Measurements from ENCODE around the gene CHCHD6. TPM values are rescaled to one million over a fixed set of nuclear protein-coding genes. Genes with fewer than 3 reads are reported as not detected.

Gene CHCHD6
- total and polyA plus RNA-seq, 8 donors = 5.0 to 10.9 (median 6.0) TPM

DNA sequence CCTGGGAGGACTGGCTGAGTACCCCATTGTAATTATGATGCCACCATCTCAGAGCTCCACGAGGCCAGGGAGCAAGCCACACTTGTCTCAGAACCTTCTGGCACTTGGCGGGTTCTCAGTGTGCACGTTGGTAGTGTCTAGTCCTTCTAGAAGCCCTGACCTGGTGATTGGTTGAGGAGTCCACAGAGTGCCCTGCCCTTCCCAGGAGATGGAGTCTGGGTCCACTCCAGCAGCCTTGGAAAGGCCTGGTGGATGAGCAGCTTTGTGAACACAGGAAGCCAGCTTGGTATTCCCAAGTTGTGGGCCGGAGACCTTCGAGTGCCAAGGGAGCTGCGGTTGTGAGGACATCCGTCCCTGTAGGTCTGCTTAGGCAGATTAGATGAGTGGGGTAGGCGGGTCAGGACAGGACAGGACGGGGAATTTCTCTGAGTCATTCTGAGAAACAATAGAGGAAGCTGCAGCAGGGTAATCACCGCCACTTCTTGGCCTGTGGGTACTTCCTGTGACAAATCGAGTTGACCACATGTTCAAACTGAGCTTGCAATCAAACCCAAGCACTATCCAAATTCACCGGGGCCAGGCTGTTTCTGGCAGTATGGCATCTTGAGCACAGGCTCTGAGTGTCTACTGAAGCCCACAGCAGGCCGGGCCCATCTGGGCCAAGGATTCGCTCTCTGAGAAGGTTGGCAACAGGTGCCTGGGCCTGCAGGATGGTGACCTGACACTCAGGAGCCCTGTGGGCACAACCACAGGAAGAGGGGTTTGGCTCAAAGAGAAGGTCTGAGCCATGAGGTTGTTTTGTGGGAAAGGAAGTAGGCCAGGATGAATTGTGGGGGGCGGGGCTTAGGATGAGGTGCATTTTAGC is 207.4 kb downstream of the CHCHD6 start:
- intact Hi-C loops (cut with DNase I) = no loop called here
- DNase-seq (peak in 1 of 6 donors; percentile 47), FAIRE-seq (no peak), ATAC-seq (peak in 3 of 4 donors; percentile 61 to 88 (median 87))
- Histone ChIP-seq H3K9me3 (no peaks in the 10 kb centered on the region), H3K27me3 (no peaks in the 10 kb centered on the region), H3K4me3 (no peak overlapping the region), H3K4me1 (no peaks in the 10 kb centered on the region), H3K27ac (peak overlapping the region in 2 of 4 donors; percentile 41), H3K36me3 (no peaks in the 10 kb centered on the region)
- TF ChIP-seq, protein P1, sequence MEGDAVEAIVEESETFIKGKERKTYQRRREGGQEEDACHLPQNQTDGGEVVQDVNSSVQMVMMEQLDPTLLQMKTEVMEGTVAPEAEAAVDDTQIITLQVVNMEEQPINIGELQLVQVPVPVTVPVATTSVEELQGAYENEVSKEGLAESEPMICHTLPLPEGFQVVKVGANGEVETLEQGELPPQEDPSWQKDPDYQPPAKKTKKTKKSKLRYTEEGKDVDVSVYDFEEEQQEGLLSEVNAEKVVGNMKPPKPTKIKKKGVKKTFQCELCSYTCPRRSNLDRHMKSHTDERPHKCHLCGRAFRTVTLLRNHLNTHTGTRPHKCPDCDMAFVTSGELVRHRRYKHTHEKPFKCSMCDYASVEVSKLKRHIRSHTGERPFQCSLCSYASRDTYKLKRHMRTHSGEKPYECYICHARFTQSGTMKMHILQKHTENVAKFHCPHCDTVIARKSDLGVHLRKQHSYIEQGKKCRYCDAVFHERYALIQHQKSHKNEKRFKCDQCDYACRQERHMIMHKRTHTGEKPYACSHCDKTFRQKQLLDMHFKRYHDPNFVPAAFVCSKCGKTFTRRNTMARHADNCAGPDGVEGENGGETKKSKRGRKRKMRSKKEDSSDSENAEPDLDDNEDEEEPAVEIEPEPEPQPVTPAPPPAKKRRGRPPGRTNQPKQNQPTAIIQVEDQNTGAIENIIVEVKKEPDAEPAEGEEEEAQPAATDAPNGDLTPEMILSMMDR (IDR thresholded peaks at IDR 0.05) = no peak
- WGBS, 2 donors = 84 to 90% methylated on average over 15 of the region's 15 CpGs

GRCh38 chr3:126912027-126912422 is 208.0 kb downstream of the CHCHD6 start:
- no peaks in the 10 kb centered on the region for H3K27me3 ChIP-seq
- ATAC-seq (peak in 2 of 4 donors; percentile 25 to 59), DNase-seq (no peak), FAIRE-seq (no peak)
- 94 to 95% methylated on average over 9 of the region's 9 CpGs for WGBS, 2 donors
- H3K36me3 ChIP-seq = no peaks in the 10 kb centered on the region
- peak overlapping the region in 2 of 4 donors; percentile 41 for H3K27ac ChIP-seq
- TF ChIP-seq, protein P1 (IDR thresholded peaks at IDR 0.05) = no peak
- H3K4me1 ChIP-seq = no peaks in the 10 kb centered on the region
- no peak overlapping the region for H3K4me3 ChIP-seq
- intact Hi-C loops (cut with DNase I) = no loop called here
- H3K9me3 ChIP-seq = no peaks in the 10 kb centered on the region

DNA sequence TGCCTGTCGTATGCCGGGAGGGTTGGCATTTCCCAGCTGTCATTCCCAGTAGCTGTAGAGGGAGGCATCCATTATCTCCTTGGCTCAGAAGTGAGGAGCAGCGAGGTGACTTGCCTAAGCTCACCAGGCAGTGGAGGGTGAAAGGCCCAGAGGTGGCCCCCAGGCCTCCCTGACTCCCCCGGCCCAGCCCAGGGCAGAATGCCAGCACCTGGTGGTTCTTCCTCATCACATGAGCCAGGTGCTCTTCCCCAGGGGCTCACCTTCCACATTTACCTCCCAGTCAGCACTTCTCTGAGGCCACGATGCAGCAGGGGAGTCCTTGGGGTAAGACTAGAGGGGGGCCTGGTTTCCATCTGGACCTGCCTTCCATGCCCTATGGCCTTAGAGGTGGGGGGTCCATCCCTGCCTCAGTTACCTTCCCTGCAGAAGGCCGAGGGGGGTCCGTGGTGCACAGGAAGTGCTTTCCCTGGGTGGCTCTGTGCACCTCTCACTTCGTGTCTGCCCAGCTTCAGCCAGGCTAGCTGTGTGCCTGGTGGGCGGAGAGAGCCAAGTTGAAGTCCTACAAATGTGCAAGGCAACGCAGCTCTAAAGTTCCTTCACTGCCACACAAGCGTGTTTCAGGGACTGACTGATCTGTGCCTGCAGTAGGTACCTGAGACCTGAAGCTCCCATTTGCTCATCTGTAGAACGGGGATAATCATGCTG is 208.6 kb downstream of the CHCHD6 start:
- DNase-seq (no peak), FAIRE-seq (no peak), ATAC-seq (no peak)
- H3K4me3 ChIP-seq = no peak overlapping the region
- TF ChIP-seq, protein P1 (IDR thresholded peaks at IDR 0.05) = no peak
- intact Hi-C loops (cut with DNase I) = no loop called here
- WGBS, 2 donors = 93 to 94% methylated on average over 12 of the region's 12 CpGs
- H3K36me3 ChIP-seq = no peaks in the 10 kb centered on the region
- no peaks in the 10 kb centered on the region for H3K9me3 ChIP-seq
- H3K4me1 ChIP-seq = no peaks in the 10 kb centered on the region
- H3K27me3 ChIP-seq = no peaks in the 10 kb centered on the region
- no peak overlapping the region for H3K27ac ChIP-seq

GRCh38 chr3:126913524-126913923 is 209.5 kb downstream of the CHCHD6 start:
- TF ChIP-seq, protein P1 (IDR thresholded peaks at IDR 0.05) = no peak
- Histone ChIP-seq H3K27me3 (no peaks in the 10 kb centered on the region), H3K27ac (no peak overlapping the region), H3K4me3 (no peak overlapping the region), H3K4me1 (no peaks in the 10 kb centered on the region), H3K36me3 (no peaks in the 10 kb centered on the region), H3K9me3 (no peaks in the 10 kb centered on the region)
- intact Hi-C loops (cut with DNase I) = no loop called here
- no peak for ATAC-seq
- no peak for DNase-seq
- WGBS, 2 donors = 94 to 95% methylated on average over 6 of the region's 6 CpGs
- no peak for FAIRE-seq

All from pancreas (tissue), 10 donors.